Pulmonary artery endothelial cell (primary cell): ENCODE results near the gene RASSF8. TPM values are rescaled to one million over a fixed set of nuclear protein-coding genes. Genes with fewer than 3 reads are reported as not detected.
"Not testable (repeated sequence)": the region's sequence is repeated elsewhere in the genome, so short reads cannot be mapped to it uniquely, and the experiment has no call there.

Experiments
- DNase-seq: peaks from one replicate; pipeline ENCODE4 v3.0.0-alpha.2; 2011; ENCODE audit warnings: low read depth, low spot score
- total RNA-seq: library from RNA; depleted of rRNA; stranded (reverse); fragments of >200 nt; gene quantifications from 2 replicates; pipeline ENCODE4 v1.2.3, GENCODE V29; 2014

RASSF8 gene
- total RNA-seq, 1 donor from 2014 or later = 100 TPM

DNA sequence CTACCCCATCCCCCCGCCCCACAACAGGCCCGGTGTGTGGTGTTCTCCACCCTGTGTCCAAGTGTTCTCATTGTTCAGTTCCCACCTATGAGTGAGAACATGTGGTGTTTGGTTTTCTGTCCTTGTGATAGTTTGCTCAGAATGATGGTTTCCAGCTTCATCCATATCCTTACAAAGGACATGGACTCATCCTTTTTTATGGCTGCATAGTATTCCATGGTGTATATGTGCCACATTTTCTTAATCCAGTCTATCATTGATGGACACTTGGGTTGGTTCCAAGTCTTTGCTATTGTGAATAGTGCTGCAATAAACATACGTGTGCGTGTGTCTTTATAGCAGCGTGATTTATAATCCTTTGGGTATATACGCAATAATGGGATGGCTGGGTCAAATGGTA is 98.8 kb downstream of the RASSF8 start:
- not testable (repeated sequence) for DNase-seq

GRCh38 chr12:26058308-26058707 is 99.8 kb downstream of the RASSF8 start:
- no peak for DNase-seq

- no peak for DNase-seq
Observed at GRCh38 chr12:26058818-26059217, 100.3 kb downstream of the RASSF8 start.

- DNase-seq = no peak
Observed at GRCh38 chr12:26062006-26062405, 103.5 kb downstream of the RASSF8 start.

GRCh38 chr12:26062566-26062965 is 104.1 kb downstream of the RASSF8 start:
- no peak for DNase-seq

DNA sequence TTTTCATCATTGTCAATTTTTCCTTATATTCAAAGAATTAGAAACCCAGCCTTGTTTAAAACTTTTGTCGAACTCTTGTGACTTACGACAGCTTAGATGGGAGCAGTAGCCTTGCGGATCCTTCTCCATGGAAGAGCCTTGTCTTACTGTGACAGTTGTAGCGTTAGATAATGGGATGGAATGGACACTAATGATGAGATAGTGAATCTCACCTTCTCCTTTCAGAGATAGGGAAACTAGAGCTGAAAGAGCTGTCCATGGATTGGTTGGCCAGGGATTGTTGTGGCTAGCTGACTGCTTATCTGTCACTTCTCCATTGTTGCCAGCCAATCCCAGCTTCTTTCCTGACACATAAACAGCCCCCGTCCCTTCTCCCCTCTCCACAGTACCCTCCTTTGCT is 107.0 kb downstream of the RASSF8 start:
- DNase-seq = no peak

GRCh38 chr12:26068503-26068902 is 110.0 kb downstream of the RASSF8 start:
- DNase-seq = no peak

GRCh38 chr12:26069796-26070195 is 111.3 kb downstream of the RASSF8 start:
- no peak for DNase-seq

- DNase-seq = no peak
Observed at GRCh38 chr12:26077915-26078702, 119.6 kb downstream of the RASSF8 start.

DNA sequence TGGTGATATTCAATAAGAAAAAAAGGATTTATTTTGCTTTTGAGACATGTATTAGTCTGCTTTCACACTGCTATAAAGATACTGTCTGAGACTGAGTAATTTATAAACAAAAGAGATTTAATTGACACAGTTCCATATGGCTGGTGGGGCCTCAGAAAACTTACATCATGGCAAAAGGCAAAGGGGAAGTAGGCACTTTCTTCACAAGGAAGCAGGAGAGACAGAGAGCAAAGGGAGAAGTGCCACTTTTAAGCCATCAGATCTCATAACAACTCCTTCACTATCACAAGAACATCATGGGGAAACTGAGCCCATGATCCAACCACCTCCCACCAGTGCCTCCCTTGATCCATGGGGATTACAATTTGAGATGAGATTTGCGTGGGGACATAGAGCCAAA is 122.4 kb downstream of the RASSF8 start:
- no peak for DNase-seq

GRCh38 chr12:26086936-26087335 is 128.5 kb downstream of the RASSF8 start:
- DNase-seq = no peak

GRCh38 chr12:26088998-26089397 is 130.5 kb downstream of the RASSF8 start:
- no peak for DNase-seq

GRCh38 chr12:26090836-26091510 is 132.5 kb downstream of the RASSF8 start:
- no peak for DNase-seq

DNA sequence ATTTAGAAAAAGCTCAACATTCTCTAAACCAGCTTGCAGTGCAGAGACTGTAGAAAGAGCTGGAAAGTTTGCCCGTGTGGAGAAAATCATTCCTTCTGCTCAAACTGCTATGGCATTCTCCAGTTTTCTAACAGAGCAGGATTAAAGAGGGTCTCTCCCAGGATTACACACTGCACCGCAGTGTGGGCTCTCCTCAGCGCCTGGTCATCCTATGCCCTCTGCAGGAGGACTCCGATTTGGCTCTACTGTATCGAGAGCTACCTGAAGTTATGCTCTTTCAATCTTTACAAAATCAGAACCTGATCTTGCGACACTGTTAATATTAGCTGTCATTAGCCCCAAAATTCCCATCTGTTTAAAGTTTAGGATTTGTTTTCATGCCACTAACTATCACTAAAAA is 133.3 kb downstream of the RASSF8 start:
- DNase-seq = no peak

DNA sequence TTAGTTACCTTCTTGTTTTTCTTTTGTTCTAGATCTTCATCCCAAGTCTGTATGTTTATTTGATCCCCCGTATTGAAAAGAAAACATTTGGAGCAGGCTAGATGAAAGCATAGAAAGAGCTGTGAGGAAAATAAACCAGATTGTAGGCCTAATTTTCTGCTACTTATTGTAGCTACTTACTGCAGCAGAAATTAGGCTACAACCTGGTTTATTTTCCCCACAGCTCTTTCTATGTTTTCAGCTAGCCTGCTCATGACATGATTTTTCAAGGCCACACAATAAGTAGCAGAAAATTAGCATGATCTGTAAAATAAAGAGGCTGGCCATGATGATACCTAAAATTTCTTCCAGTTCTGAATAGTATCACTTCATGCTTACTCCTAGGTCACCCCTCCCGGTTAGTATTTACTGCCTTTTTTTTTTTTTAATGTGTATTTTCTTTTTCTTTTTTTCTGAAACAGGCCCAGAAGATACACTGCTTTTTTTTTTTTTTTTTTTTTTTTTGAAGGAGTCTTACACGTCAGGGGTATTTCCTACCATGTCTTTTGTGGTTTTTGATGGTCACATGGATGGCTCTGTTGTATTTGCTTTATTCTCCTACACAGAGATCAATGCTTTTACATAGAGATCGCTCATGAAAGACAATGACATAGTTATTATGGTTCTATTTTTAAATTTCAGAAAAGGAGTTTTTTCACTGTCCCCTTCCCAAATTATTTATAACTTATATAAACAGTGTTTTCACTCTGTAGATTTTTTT is 134.0 kb downstream of the RASSF8 start:
- no peak for DNase-seq

GRCh38 chr12:26095186-26095585 is 136.7 kb downstream of the RASSF8 start:
- DNase-seq = no peak

DNA sequence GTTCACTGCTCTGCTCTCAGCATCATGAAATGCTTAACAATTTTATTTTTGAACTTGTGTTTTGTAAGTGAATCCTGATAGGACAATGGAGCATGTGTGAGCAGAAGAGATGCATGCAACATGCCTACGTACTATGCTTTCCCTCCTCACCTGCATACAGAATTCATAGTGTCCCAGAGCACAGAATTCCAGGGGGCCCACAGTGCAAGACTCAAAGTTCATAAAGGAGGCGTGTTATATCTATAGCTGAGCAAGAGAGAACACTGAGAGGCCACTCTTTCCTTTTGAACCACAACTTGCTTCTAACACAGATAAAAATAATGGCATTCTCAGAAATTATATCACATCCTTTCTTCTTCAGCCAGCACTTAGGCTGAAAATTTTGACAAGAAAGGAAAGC is 137.6 kb downstream of the RASSF8 start:
- DNase-seq = no peak

DNA sequence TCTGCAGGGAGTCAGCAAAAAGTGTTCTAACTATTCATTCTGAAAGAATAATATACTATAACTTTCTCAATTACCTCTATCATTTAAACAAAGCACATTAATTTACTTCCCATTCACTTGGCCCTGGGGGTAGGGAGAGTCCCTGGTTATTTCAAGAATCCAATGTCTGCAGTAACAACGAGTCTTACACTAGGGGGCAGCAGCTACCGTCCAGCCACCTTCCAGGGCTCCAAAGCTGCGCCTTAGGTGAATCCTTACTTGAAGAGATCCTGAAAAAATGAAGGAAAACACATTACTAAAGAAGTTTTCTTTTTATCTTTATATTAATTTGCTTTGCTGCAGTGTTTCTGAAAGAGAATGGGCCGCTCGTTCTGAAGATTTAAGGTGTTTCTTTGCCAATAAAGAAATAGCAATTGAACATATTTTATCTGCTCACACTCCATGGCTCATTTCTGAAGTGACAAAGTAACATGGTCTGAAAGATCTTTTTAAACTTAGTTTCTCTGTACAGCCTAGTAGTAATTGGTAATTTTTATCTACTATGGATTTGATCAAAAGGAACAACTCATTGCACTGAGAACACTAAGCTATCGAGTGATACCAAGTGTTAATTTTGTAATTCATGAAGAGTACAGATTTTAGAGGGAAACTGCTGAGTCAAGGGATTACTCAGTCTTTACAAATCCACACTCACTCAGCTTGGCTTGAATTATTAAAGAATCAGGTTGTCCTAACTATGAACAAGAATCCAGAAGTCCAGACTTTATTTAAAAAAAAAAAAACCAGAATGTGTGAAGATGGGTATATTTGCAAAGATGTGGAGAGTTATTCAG is 138.8 kb downstream of the RASSF8 start:
- no peak for DNase-seq

- DNase-seq = no peak
Observed at GRCh38 chr12:26100666-26101349, 142.3 kb downstream of the RASSF8 start.

- no peak for DNase-seq
Observed at GRCh38 chr12:26101350-26101734, 142.9 kb downstream of the RASSF8 start.

GRCh38 chr12:26101763-26102162 is 143.3 kb downstream of the RASSF8 start:
- DNase-seq = no peak
